Fibroblast of skin of scalp (primary cell): Measurements from ENCODE around the gene TIE1.
"Not testable (repeated sequence)": the region's sequence is repeated elsewhere in the genome, so short reads cannot be mapped to it uniquely, and the experiment has no call there.

ENCODE experiments used
- DNase-seq: peaks from one replicate; pipeline ENCODE4 v3.0.0-alpha.2; 2013

Gene TIE1

GRCh38 chr1:43363935-43364525, 63.2 kb downstream of the TIE1 start:
- no peak for DNase-seq

- DNase-seq: no peak
These were observed 64.9 kb downstream of the TIE1 start for GRCh38 chr1:43365678-43366077.

- no peak for DNase-seq
These were observed 65.4 kb downstream of the TIE1 start for GRCh38 chr1:43366179-43366578.

- DNase-seq: peak; percentile 49
These were observed 65.8 kb downstream of the TIE1 start for GRCh38 chr1:43366601-43367025.

GRCh38 chr1:43367026-43367903, 66.5 kb downstream of the TIE1 start:
- DNase-seq: no peak

- peak; percentile 90 for DNase-seq
These were observed 67.3 kb downstream of the TIE1 start, which contains the start of gene ELOVL1 for GRCh38 chr1:43367904-43368645. Gene ELOVL1 (minus strand): TSS chr1:43368011. CDS start chr1:43365609, 2,402 bp downstream.

GRCh38 chr1:43368646-43369020, 67.9 kb downstream of the TIE1 start:
- DNase-seq: peak; percentile 19

- not testable (repeated sequence) for DNase-seq
These were observed 69.0 kb downstream of the TIE1 start for GRCh38 chr1:43369779-43370178.

- no peak for DNase-seq
These were observed 69.8 kb downstream of the TIE1 start for GRCh38 chr1:43370564-43370963.

- no peak for DNase-seq
These were observed 71.4 kb downstream of the TIE1 start for GRCh38 chr1:43372172-43372571.
